Retinal pigment epithelial cell (primary cell): Measurements from ENCODE around the gene DDX27.

Experiments
- DNase-seq: peaks from one replicate; pipeline ENCODE4 v3.0.0-alpha.2; 2010; ENCODE audit warnings: low read depth
- H3K4me3 ChIP-seq: 2 replicates; pipeline ENCODE4 v1.5.1; 2011; ENCODE audit warnings: mild to moderate bottlenecking, low read length, control low read depth, moderate library complexity
- TF ChIP-seq, protein P1 (sequence below): conservative IDR thresholded peaks from 2 replicates; pipeline ENCODE4 v1.5.1; 2011; ENCODE audit warnings: low read depth, low read length, control low read depth, inconsistent platforms

Gene DDX27

GRCh38 chr20:49234831-49235230 is 15.6 kb downstream of the DDX27 start:
- DNase-seq = no peak
- TF ChIP-seq, protein P1, sequence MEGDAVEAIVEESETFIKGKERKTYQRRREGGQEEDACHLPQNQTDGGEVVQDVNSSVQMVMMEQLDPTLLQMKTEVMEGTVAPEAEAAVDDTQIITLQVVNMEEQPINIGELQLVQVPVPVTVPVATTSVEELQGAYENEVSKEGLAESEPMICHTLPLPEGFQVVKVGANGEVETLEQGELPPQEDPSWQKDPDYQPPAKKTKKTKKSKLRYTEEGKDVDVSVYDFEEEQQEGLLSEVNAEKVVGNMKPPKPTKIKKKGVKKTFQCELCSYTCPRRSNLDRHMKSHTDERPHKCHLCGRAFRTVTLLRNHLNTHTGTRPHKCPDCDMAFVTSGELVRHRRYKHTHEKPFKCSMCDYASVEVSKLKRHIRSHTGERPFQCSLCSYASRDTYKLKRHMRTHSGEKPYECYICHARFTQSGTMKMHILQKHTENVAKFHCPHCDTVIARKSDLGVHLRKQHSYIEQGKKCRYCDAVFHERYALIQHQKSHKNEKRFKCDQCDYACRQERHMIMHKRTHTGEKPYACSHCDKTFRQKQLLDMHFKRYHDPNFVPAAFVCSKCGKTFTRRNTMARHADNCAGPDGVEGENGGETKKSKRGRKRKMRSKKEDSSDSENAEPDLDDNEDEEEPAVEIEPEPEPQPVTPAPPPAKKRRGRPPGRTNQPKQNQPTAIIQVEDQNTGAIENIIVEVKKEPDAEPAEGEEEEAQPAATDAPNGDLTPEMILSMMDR = no peak
- no peak overlapping the region for H3K4me3 ChIP-seq

- TF ChIP-seq, protein P1 = no peak
- no peak for DNase-seq
- no peak overlapping the region for H3K4me3 ChIP-seq
These were observed 17.1 kb downstream of the DDX27 start for GRCh38 chr20:49236301-49236700.

DNA sequence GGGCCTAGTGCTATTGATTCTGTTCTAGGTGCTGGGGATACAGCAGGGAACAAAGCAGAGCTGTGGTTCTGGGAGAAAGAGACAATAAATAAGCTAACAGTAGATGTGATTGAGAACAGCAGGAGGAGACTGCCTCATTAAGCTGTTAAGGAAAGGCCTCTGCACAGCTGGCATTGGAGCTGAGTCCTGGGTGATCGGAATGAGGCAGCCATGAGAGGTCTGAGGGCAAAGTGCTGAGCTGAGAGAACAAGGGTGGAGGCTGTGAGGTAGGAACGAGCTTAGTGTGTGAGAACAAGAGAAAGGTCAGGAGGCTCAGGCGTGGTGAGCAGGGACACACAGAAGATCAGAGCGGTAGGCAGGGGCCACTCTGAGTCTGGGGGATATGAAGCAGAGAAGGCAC is 18.3 kb downstream of the DDX27 start:
- DNase-seq = no peak
- TF ChIP-seq, protein P1 = no peak
- no peak overlapping the region for H3K4me3 ChIP-seq

DNA sequence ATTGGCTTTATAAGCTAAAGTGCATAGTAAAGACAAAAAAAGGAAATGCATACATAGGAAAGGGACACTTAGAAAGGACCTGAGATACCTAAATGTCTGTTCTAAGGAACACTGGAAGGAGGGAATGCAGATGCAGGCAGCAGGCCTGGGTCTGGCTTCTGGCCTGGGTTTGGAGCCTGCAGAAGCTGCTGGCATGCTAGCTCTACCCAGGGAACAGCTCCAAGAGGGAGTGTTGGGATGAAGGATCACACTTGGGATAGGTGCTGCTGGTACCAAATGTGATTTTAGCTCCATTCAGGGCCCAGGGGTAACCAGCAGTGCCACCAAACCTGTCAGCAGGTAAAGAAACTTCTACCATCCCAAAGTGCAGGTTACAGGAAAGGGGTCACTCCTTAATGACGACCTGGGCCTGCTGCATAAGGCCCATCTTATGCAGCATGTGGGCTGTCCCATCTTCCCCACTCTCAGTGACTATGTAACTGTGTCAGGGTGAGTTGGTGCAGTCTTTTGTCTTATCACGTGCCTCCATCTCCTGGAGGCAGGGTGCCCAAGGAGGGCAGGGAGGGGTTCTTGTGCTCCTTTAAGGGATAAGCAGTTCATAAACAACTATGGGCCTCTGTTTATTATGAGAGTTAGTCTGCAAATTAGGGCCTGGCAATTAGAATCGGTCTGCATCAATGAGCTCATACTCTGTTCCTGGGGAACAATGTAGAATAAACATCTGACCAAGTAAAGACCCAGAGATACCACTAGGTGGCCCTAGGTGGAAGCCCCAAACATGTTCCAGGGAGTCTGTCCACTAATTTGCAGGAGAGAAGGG is 26.9 kb downstream of the DDX27 start:
- TF ChIP-seq, protein P1 = peak; percentile 82
- H3K4me3 ChIP-seq = no peak overlapping the region
- DNase-seq = no peak

DNA sequence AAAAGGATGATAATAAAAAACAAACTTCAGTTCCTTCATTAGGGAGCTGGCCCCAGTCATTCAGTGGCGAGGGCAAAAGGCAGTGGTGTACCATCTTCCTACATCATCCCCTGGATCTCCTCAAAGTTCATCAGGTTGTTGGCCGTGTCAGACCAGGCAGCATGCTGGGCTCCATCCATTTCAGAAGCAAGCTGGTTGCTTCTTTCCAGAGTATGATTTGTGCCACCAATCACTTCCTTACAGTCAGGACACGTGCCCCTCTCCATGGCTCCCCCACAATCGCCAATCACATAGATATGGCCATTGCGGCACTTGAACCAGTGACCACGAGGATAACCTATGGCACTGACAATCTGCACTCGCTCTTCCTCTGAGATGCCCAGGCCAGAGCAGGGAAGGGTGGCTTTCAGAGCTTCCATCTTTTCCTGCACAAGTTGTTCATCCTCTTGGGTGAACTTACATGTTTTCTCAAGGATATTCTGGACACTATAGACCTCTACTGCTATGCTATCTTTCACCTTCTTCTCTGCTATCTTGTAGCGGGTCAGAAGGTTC is 28.0 kb downstream of the DDX27 start:
- no peak for DNase-seq
- H3K4me3 ChIP-seq = no peak overlapping the region
- TF ChIP-seq, protein P1 = no peak

- H3K4me3 ChIP-seq = no peak overlapping the region
- TF ChIP-seq, protein P1 = no peak
- no peak for DNase-seq
These were observed 28.6 kb downstream of the DDX27 start for GRCh38 chr20:49247792-49248191.

DNA sequence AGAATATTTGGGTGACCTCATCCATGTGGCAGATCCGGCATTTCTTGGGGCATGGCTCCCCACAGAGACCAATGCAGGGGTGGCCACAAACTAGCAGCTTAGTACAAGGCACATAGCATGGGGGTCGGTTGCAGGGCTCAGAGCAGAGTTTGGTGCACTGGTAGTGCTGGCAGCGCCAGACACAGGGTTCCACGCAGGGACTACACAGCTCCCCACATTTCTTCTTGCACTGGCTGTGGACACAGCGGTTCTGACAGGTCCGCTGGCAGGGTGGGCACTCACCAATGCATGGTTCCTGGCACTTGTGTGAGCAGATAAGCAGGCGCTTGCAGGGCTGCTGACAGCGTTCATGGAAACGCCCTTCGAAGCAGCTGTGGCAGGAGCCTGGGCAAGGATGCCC is 29.1 kb downstream of the DDX27 start:
- no peak overlapping the region for H3K4me3 ChIP-seq
- DNase-seq = no peak
- TF ChIP-seq, protein P1 = no peak
